Measurements from ENCODE around the gene CAPRIN1.
"Not testable (repeated sequence)": the region's sequence is repeated elsewhere in the genome, so short reads cannot be mapped to it uniquely, and the experiment has no call there.

The CAPRIN1 gene

DNA sequence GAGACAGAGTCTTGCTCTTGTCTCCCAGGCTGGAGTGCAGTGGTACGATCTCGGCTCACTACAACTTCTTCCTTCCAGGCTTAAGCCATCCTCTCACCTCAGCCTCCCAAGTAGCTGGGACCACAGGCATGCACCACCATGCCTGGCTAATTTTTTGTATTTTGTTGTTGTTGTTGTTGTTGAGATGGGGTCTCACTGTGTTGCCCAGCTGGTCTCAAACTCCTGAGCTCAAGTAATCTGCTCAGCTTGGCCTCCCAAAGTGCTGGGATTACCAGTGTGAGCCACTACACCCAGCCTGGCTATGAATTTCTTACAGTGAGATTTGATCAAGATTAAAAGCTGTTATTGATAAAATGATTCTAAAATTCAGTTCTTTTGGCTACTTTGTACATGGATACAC is 43.4 kb downstream of the CAPRIN1 start:
- ATAC-seq, result not testable (repeated sequence)

GRCh38 chr11:34098813-34099212 is 47.3 kb downstream of the CAPRIN1 start:
- ATAC-seq, result no peak

DNA sequence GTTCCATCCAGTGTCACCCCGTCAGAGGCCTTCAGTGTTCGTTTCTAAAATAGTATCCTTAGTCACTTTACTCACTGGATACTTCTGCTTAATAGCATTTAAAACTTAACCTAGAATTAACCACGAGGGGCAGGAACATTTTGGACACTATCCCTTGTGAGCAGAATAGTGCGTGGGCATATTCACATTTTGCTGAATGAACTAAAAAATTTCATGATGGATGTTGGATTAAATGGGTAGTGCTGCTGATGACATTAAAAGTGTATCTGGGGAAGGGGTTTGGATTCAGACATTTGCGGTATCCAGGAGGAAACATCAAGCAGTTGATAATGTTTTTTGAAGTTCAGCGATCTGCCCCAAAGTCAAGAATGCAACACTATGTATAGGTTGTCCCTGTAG is 53.1 kb downstream of the CAPRIN1 start:
- ATAC-seq, result no peak

DNA sequence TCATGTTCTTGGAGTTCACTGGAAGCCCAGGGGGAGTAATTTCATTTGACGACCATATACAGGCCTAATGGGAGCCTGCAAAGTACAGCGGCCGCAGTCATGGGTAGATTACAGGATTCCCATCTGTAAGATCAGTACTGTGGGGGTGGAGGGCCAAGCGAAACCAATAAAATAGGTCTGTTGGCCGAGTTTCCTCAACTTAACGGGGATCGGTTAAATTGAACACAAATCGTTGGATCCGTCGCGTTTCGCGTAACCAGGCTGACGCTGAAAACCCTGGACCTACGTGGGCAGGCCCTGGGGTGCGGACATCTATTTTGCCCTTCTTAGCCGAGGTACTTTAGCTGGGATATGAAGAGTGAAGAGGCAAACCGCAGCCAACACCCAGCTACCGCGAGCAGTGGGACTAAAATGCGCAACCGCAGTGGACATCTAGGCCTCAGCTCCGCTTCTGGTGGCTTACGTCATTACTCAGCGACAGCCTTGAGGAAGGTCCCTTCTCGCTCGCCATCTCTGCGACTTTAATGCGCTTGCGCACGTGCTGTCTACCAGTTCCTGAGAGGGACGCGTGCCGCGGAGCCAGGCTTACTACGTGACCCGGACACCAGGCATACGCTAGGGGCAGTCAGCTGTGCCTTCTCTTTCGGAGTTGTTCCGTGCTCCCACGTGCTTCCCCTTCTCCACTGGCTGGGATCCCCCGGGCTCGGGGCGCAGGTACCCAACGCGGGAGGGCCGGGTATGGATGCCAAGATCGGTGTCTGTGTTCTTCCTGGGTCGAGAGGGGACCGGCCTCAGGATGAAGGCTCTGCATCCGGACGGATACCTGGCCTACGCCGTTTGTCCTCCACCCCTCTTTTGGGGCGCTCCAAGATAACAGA is 53.8 kb downstream of the CAPRIN1 start, which contains the start of gene NAT10:
Gene NAT10, plus strand, starts transcription at position 551 of the 878 bp plus-strand sequence. CDS start 2,597 bp downstream, outside the sequence.
- peak; percentile 94 to 95 for ATAC-seq

- peak; percentile 18 to 30 for ATAC-seq
Measured at GRCh38 chr11:34105957-34106504, 54.5 kb downstream of the CAPRIN1 start.

- ATAC-seq, result no peak
Measured at GRCh38 chr11:34111722-34112270, 60.3 kb downstream of the CAPRIN1 start.

- no peak for ATAC-seq
Measured at GRCh38 chr11:34114014-34114413, 62.5 kb downstream of the CAPRIN1 start.

DNA sequence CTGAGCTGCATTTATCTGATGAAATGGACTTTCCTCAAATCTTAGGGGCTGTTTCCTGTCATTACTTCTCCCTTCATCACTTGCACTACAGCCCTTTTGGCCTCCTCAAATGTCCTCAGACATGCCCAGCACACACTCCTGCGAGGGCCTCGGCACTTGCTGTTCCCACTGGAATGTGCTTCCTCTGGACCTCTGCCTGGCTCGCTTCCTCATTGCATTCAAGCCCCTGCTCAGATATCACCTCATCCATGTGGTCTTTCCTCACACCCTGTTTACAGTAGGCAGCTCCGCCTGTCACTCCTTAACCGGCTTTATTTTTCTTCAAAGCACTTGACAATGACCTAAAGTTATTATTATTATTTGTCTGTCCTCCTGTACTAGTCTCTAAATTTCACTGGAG is 62.9 kb downstream of the CAPRIN1 start:
- ATAC-seq, result no peak

GRCh38 chr11:34120651-34121050 is 69.1 kb downstream of the CAPRIN1 start:
- ATAC-seq, result no peak

DNA sequence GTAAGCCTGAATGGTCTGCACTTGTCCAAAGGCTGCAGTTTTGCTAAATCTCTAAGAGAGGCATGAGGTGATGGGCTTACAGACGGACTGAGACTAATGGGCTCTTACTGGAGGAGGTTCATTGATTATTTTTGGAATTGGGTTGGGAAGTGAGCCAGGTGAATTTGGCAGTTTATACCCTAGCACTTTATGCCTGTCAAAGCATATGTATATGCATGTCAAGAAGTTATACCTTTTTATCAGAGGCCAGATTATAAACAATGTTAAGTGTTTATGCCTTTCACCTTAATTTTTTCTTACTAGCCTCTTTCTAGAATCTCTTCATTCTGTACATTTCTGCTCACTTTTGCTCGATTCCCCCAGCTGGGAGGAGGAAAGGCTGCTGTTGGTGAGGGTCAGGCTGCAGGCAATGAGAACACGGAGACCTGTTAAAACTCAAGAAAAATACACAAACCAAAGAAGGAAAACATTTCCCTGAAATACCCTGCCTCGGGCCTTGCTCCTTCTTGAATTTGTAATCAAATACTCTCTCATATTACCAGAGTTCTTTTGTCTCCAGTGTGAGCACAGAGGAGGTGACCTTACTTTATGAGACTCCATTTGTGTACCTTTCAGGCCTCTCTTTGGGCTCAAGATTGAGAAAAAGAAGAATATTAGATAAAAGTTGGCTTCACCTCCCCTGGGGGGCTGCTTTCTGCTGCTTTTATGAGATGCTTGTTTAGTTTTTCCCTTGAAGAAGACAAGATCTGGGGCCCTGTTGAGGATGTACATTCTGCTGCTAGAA is 73.5 kb downstream of the CAPRIN1 start:
- ATAC-seq, result no peak

GRCh38 chr11:34126959-34127848 is 75.7 kb downstream of the CAPRIN1 start:
- no peak for ATAC-seq

DNA sequence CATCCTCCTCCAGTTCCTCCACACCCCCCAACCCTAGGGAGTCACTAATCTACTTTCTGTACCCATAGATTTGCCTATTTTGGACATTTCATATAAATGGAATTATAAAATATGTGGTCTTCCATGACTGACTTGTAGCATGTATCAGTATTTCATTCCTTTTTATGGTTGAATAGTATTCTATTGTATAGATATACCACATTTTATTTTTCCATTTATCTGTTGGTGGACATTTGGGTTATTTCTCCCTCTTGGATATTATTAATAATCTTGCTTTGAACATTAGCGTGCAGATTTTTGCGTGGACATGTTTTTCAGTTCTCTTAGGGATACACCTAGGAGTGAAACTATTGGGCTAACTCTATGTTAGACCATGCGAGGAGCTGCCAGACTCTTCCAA is 77.3 kb downstream of the CAPRIN1 start:
- no peak for ATAC-seq

DNA sequence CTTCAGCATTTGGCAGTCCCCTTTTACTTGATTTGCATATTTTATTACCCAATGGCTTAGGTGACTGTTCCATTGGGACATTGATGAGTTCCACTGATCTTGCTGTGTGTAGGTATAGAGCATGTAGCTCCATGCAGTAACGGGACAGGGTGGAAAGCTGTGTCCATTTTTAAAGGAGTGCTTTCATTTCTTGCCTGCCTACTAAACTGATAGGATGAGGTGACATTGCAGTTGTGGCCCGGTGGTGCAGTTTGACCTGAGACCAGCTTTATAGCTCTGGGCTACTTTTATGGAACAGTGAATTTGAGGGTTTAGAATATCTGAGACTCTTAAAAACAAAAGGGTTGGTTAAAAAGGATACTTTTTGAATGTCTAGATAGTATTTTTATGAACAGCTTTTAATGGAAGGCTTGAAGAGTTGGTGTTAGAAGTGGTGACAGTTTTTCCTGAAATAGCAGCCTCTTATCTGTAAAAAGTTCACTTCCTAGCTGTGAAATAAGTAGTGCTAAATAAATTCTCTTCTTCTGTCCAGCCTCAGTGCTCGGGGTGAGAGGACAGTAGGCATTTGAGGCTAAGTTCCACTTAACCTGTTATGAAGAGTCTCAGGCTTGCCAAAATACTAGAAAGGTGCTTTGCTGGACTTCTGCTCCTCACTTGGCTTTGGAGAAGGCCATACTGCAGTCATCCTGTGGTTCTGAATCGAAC is 80.9 kb downstream of the CAPRIN1 start:
- ATAC-seq, result no peak

DNA sequence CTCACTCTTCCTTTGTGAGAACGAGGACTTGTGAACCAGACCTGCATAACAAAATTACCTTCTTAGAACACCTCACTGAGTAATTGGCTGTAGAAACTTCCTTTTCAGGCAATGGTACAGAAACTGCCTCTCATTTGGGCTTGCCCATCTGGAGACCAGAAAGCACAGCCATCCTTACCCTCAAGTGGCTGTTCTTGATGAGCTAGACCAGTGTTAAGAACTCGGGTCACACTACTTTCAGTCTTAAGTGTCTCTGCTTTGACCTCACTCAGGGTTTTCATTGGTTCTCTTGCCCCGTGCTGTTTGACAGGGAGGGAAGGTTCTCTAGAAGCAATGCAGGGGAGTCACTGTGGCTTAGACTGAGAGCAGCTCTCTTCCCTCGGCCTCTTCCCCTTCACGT is 83.2 kb downstream of the CAPRIN1 start:
- ATAC-seq, result no peak

- peak; percentile 51 to 76 for ATAC-seq
Measured at GRCh38 chr11:34135439-34135838, 83.9 kb downstream of the CAPRIN1 start.

GRCh38 chr11:34136420-34136819 is 84.9 kb downstream of the CAPRIN1 start:
- no peak for ATAC-seq

DNA sequence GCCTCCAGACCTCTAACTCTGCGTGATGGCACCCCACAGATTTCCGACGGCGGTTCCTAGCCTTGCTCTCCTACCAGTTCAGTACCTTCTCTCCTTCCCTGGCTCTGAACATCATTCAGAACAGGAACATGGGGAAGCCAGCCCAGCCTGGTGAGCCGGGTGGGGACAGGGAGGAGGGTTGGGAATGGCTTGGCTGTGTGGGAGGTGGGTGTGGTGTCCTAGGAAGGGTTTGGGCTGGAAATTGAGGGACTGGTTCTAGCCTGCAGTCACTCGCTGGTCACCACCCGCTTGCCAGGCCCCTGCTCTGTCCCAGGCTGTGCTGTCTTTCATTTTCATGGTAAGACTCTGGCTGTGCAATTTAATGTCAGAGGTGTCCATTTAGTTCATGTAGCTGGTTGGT is 87.8 kb downstream of the CAPRIN1 start:
- no peak for ATAC-seq

- no peak for ATAC-seq
Measured at GRCh38 chr11:34140149-34140548, 88.6 kb downstream of the CAPRIN1 start.

GRCh38 chr11:34143048-34143447 is 91.5 kb downstream of the CAPRIN1 start:
- ATAC-seq, result no peak

DNA sequence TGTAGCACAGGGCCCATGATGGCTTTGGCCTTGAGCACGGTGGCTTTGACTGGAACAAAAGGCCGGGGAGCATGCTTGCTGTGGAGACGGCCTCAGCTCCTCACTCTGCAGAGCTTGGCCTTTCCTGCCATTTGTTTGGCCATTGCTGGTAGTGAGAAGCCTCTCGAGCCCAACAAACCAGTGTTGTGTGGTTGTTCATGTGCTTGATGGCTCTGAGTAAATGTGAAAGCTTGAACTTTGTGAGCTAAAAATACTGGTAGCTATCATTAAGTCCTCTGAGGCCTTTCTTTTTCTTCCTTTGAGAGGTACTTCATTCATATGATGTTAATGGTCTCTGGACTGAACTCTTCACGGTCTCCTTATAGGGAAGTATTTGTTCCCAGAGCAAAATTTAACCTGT is 93.5 kb downstream of the CAPRIN1 start:
- ATAC-seq, result no peak

GRCh38 chr11:34145847-34146381 is 94.4 kb downstream of the CAPRIN1 start:
- ATAC-seq, result no peak
